HUES48 (cell line): Measurements from ENCODE around the gene ZBTB21.
"Not testable (repeated sequence)": the region's sequence is repeated elsewhere in the genome, so short reads cannot be mapped to it uniquely, and the experiment has no call there.

Experiments
- H3K27ac ChIP-seq: one replicate; pipeline ENCODE4 v1.7.0; 2013; ENCODE audit warnings: low read depth, low read length, inconsistent platforms
- H3K27me3 ChIP-seq: 2 replicates; pipeline ENCODE4 v1.6.1; 2013; ENCODE audit warnings: mild to moderate bottlenecking, low read length; ENCODE audit not compliant: control insufficient read depth, insufficient read depth
- H3K36me3 ChIP-seq: 2 replicates; pipeline ENCODE4 v1.6.1; 2013; ENCODE audit warnings: low read length; ENCODE audit not compliant: control insufficient read depth, insufficient read depth
- H3K4me1 ChIP-seq: 2 replicates; pipeline ENCODE4 v1.6.1; 2013; ENCODE audit warnings: mild to moderate bottlenecking, low read length; ENCODE audit not compliant: control insufficient read depth, insufficient read depth
- H3K4me3 ChIP-seq: 2 replicates; pipeline ENCODE4 v1.5.1; 2013; ENCODE audit warnings: mild to moderate bottlenecking, low read depth, low read length
- H3K9ac ChIP-seq: 2 replicates; pipeline ENCODE4 v1.6.1; 2013; ENCODE audit warnings: mild to moderate bottlenecking, low read depth, low read length, moderate library complexity
- H3K9me3 ChIP-seq: 2 replicates; pipeline ENCODE4 v1.6.1; 2013; ENCODE audit warnings: low read length; ENCODE audit not compliant: control insufficient read depth, insufficient read depth

The ZBTB21 gene

DNA sequence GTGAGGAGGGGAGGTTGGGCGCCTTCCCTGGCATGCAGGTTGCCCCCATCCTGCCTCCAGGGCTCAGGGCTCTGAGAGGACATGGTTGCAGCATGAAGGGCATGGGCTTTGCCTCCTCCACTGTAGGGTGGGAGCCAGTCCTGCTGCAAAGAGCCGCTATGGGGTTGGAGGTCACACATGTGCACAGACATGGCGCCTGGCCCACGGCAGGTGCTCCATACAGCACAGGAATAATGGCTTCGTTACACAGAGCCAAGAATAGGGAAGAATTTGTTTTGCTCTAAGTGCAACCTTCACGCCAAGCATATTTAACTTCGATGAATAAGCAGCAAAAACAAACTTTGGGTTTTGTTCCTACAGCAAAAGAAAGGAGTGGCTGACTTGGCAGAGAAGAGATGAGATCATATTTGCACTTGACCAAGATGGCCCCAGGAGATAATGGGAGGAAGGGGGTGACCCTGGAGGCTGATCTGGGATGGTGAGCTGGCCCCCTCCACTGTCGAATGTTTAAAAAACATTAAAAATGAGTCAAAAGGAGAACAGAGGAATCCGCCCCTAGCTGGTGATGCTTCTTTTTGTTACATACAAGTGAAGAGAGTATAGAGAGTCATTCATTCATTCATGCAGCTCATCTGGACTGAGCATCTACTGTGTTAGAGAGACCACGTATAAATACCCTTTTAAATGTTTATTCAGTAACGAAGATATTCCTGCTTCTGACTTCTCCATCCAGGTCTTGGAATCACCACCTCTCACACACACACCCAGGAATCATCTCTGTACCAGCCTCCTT lies 43.9 kb downstream of the ZBTB21 start:
- H3K36me3 ChIP-seq: no peaks in the 10 kb centered on the region
- H3K9ac ChIP-seq: no peak overlapping the region
- H3K9me3 ChIP-seq: no peaks in the 10 kb centered on the region
- H3K4me3 ChIP-seq: no peak overlapping the region
- no peaks in the 10 kb centered on the region for H3K27me3 ChIP-seq
- peaks cover 7% of the 10 kb centered on the region; the same call in 1 of the 2 replicates for H3K4me1 ChIP-seq
- no peak overlapping the region for H3K27ac ChIP-seq

DNA sequence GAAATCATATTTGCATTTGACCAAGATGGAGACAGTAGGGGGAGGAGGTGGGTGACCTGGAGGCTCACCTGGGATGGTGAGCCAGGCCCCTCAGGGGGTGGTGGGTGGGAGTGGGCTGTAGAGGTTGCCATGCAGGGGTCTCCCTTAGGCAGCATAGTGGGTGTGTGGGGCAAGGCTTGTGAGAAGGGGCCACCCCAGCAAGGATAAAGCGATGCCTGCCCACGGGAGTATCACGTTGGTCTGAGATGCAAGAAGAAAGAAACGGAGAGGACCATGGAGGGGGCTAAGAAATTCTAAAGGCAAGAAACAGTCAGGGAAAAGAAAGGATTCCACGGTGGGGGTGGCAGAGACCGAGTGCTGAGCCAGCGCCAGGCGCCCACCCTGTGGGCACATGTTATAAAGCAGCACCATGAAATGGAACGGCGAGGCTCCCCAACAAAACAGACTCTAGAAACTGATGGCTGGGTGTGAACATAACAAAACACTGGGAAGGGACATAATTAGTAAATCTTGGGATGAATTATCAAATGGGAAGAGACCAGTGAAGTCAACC lies 44.6 kb downstream of the ZBTB21 start:
- Histone ChIP-seq H3K4me3 (no peak overlapping the region), H3K27ac (no peak overlapping the region), H3K9ac (no peak overlapping the region), H3K27me3 (no peaks in the 10 kb centered on the region), H3K4me1 (peaks cover 7% of the 10 kb centered on the region; the same call in 1 of the 2 replicates), H3K36me3 (no peaks in the 10 kb centered on the region), H3K9me3 (no peaks in the 10 kb centered on the region)

- no peak overlapping the region for H3K27ac ChIP-seq
- peaks cover 7% of the 10 kb centered on the region; the same call in 1 of the 2 replicates for H3K4me1 ChIP-seq
- no peaks in the 10 kb centered on the region for H3K27me3 ChIP-seq
- H3K9ac ChIP-seq: no peak overlapping the region
- H3K4me3 ChIP-seq: no peak overlapping the region
- H3K9me3 ChIP-seq: no peaks in the 10 kb centered on the region
- H3K36me3 ChIP-seq: no peaks in the 10 kb centered on the region
Observed at GRCh38 chr21:41965045-41965444, 45.1 kb downstream of the ZBTB21 start.

DNA sequence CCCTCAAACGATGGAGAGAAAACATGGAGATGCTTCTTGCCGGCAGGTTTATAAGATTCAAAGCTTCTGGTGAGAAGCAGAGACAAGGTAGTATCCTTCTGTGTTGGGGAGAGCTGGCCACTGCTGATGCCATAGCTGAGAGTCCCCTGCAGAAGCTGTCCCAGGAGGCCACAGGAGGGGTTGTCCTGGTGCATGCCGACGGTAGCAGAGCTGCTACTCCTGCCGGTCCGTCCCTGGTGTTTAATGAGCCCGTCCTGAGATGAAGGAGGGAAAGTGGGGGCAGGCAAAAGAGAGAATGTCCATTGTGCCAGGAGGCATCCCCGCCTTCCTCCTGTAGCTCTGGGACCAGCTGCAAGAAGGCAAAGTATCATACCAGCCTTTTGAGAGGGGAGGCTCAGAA lies 46.0 kb downstream of the ZBTB21 start:
- Histone ChIP-seq H3K36me3 (no peaks in the 10 kb centered on the region), H3K27me3 (no peaks in the 10 kb centered on the region), H3K9ac (no peak overlapping the region), H3K27ac (no peak overlapping the region), H3K4me1 (peaks cover 7% of the 10 kb centered on the region; the same call in 1 of the 2 replicates), H3K4me3 (no peak overlapping the region), H3K9me3 (no peaks in the 10 kb centered on the region)

DNA sequence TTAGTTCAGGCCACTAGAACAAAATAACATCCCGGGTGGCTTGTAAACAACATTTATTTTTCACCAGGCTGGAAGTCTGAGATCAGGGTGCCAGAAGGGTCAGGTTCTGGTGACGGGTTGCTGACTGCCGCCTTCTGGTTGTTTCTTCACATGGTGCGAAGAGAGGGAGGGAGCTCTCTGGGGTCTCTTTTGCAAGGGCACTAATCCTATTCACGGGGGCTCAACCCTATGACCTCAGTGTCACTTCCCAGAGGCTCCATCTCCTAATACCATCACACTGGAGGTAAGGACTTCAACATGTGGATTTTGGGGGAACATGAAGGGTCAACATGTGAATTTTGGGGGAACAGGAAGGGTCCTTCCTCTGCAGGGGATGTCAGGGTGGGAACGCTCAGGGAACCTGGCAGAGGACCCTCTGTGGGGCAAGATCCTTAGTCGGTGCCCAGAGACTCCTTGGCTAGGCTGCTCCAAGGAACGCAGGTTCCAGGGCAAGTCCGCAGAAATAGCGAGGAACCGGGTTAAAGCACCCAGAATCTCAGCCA lies 47.7 kb downstream of the ZBTB21 start:
- Histone ChIP-seq H3K4me1 (no peaks in the 10 kb centered on the region), H3K27me3 (no peaks in the 10 kb centered on the region), H3K9me3 (no peaks in the 10 kb centered on the region), H3K9ac (no peak overlapping the region), H3K27ac (no peak overlapping the region), H3K4me3 (no peak overlapping the region), H3K36me3 (no peaks in the 10 kb centered on the region)

DNA sequence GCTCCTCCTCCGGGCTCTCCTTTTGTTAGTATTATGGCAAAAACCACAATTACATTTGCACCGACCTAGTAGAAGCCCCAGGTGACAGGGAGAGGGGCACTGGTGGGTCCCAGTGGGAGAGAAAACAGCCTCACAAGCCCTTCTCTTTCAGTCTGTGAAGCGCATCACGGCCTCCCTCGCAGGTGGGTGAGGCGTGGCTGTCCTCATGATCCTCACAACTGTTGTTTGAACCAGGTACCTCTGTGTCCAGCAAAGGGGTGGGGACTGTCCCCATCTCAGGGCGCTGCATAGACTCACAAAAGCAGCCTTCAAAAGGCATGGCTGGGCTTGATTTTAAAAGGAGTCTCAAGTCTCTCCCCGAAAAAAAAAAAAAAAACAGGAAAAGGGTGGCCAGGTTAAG lies 48.4 kb downstream of the ZBTB21 start:
- H3K9me3 ChIP-seq: no peaks in the 10 kb centered on the region
- no peak overlapping the region for H3K27ac ChIP-seq
- no peak overlapping the region for H3K4me3 ChIP-seq
- H3K36me3 ChIP-seq: no peaks in the 10 kb centered on the region
- H3K4me1 ChIP-seq: no peaks in the 10 kb centered on the region
- H3K27me3 ChIP-seq: no peaks in the 10 kb centered on the region
- H3K9ac ChIP-seq: no peak overlapping the region

- Histone ChIP-seq H3K4me3 (no peak overlapping the region), H3K36me3 (no peaks in the 10 kb centered on the region), H3K9me3 (no peaks in the 10 kb centered on the region), H3K27me3 (no peaks in the 10 kb centered on the region), H3K27ac (no peak overlapping the region), H3K4me1 (no peaks in the 10 kb centered on the region), H3K9ac (no peak overlapping the region)
Observed at GRCh38 chr21:41961282-41961701, 48.9 kb downstream of the ZBTB21 start.

DNA sequence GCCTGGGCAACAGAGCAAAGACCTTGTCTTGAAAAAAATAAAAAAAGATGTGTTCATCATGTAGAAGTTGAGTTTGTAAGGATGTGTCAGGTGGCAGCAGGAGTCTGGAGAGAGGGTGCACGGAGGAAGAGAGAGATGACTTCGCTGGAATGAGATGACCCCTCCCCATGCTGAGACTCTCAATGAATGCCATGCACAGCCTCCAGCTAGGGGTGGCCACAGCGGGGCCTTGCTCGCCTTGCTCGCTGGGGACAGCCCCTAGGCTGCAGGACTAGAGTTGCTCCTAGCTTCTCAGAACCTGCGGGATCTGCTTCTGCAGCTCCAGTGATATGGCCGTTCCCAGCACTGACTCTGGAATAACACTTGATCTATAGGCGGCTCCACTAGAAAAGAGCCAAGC lies 49.8 kb downstream of the ZBTB21 start:
- no peak overlapping the region for H3K9ac ChIP-seq
- H3K9me3 ChIP-seq: no peaks in the 10 kb centered on the region
- H3K27ac ChIP-seq: no peak overlapping the region
- H3K4me1 ChIP-seq: no peaks in the 10 kb centered on the region
- no peaks in the 10 kb centered on the region for H3K27me3 ChIP-seq
- H3K4me3 ChIP-seq: no peak overlapping the region
- H3K36me3 ChIP-seq: no peaks in the 10 kb centered on the region

GRCh38 chr21:41959697-41960096 lies 50.5 kb downstream of the ZBTB21 start:
- H3K9me3 ChIP-seq, H3K36me3 ChIP-seq, H3K4me1 ChIP-seq, H3K4me3 ChIP-seq, H3K9ac ChIP-seq, H3K27me3 ChIP-seq, H3K27ac ChIP-seq: not testable (repeated sequence)

GRCh38 chr21:41958886-41959563 lies 51.1 kb downstream of the ZBTB21 start:
- Histone ChIP-seq H3K27ac (no peak overlapping the region), H3K27me3 (no peaks in the 10 kb centered on the region), H3K4me1 (no peaks in the 10 kb centered on the region), H3K9me3 (no peaks in the 10 kb centered on the region), H3K9ac (no peak overlapping the region), H3K4me3 (no peak overlapping the region), H3K36me3 (no peaks in the 10 kb centered on the region)
